ENCODE data around the gene VAMP4.

GRCh38 chr1:171769171-171769570 lies 27.3 kb upstream of the VAMP4 start:
- no peak for TF ChIP-seq POLR2AphosphoS5 (IDR thresholded peaks at IDR 0.05; ENCODE audit: low read depth)
- TF ChIP-seq, protein P1, sequence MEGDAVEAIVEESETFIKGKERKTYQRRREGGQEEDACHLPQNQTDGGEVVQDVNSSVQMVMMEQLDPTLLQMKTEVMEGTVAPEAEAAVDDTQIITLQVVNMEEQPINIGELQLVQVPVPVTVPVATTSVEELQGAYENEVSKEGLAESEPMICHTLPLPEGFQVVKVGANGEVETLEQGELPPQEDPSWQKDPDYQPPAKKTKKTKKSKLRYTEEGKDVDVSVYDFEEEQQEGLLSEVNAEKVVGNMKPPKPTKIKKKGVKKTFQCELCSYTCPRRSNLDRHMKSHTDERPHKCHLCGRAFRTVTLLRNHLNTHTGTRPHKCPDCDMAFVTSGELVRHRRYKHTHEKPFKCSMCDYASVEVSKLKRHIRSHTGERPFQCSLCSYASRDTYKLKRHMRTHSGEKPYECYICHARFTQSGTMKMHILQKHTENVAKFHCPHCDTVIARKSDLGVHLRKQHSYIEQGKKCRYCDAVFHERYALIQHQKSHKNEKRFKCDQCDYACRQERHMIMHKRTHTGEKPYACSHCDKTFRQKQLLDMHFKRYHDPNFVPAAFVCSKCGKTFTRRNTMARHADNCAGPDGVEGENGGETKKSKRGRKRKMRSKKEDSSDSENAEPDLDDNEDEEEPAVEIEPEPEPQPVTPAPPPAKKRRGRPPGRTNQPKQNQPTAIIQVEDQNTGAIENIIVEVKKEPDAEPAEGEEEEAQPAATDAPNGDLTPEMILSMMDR (conservative IDR thresholded peaks at IDR 0.05; ENCODE audit: low read depth in 2 of 2), result no peak
- no peak for TF ChIP-seq CREB1 (CRISPR knock-in tag; IDR thresholded peaks at IDR 0.05; ENCODE audit: low read depth)
- no peak for TF ChIP-seq EZH2 (IDR thresholded peaks at IDR 0.05; ENCODE audit: low read depth, unreplicated experiment)

Data from GM23338 (cell line).